Measurements from ENCODE around the gene LRP8.

LRP8 gene

DNA sequence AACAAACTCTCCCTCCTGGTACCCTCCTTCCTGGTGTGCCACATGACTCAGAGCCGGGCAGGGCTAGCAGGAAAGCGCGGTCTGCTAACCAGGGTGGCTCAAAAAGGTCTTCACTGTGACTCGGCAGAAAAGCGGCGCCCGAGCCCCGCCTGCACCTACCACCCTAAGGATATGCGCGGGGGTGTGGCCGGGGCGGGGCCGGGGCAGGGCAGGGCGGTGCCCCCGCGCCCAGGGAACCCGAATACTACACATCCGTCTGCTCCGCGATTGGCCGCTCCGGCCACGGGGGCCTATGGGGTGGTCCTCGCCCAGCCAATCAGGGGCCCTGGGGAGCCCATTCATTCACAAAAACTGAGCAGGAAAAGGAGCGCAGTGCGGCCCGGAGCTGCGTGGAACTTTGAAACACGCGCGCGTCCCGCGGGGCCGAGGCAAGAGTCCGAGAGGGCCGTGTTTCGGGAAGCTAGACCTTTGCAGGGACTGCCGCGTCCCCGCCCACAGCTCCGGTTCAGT lies 1.7 kb downstream of the LRP8 start:
- H3K27ac ChIP-seq (ENCODE audit: low read length): peak overlapping the region; percentile 88
- peak overlapping the region; percentile 76 for H3K4me3 ChIP-seq (ENCODE audit: low read length)
- H3K4me1 ChIP-seq (ENCODE audit: insufficient read depth, low read length): peaks cover 9% of the 10 kb centered on the region; the same call in 1 of the 2 replicates
- H3K9me3 ChIP-seq (ENCODE audit: insufficient read depth, low read depth, low read length): no peaks in the 10 kb centered on the region
- peaks cover 45% of the 10 kb centered on the region for H3K36me3 ChIP-seq (ENCODE audit: insufficient read depth, low read depth, low read length)
- H3K9ac ChIP-seq (ENCODE audit: low read depth, low read length): peak overlapping the region; percentile 90
- H3K27me3 ChIP-seq (ENCODE audit: insufficient read depth, low read length): no peaks in the 10 kb centered on the region

DNA sequence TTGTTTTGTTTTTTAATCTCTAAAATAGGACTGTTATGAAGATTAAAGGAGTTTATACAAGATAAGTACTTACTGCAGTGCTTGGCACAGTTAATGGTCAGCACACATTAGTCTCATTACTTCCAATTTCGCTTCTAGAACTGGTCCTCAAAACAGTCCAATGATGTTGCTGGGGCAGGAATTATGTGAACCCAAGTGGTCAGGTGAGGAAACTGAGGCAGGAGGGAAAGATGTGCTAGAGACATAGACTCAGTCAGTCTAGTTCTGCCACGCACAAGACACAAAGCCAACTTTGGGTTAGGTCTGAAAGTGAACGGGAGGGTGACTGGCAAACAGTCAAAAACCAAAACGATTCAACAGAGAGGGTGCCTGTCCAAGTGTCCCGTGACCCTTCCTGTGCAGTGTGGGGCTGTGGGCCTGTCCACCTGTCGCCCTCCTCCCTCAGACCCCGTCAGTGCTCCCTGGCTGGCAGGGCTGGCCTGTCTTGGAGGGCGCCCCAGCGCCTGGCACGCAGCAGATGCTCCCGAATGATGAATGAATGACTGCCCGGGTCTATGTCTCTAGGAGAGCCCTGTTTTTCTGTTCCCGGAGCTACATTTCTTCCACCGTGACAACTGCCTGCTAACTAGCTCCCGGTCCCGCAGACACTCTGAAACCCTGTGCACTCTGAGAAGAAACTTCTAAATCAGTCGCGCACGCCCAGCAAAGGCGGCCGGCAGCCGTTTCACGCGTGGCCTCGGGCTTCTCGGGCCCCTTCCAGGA lies 2.4 kb downstream of the LRP8 start:
- peak overlapping the region; percentile 88 for H3K27ac ChIP-seq (ENCODE audit: low read length)
- H3K4me1 ChIP-seq (ENCODE audit: insufficient read depth, low read length): peaks cover 9% of the 10 kb centered on the region; the same call in 1 of the 2 replicates
- H3K9me3 ChIP-seq (ENCODE audit: insufficient read depth, low read depth, low read length): no peaks in the 10 kb centered on the region
- peak overlapping the region; percentile 88 for H3K9ac ChIP-seq (ENCODE audit: low read depth, low read length)
- peaks cover 51% of the 10 kb centered on the region for H3K36me3 ChIP-seq (ENCODE audit: insufficient read depth, low read depth, low read length)
- H3K27me3 ChIP-seq (ENCODE audit: insufficient read depth, low read length): no peaks in the 10 kb centered on the region
- H3K4me3 ChIP-seq (ENCODE audit: low read length): peak overlapping the region; percentile 76

DNA sequence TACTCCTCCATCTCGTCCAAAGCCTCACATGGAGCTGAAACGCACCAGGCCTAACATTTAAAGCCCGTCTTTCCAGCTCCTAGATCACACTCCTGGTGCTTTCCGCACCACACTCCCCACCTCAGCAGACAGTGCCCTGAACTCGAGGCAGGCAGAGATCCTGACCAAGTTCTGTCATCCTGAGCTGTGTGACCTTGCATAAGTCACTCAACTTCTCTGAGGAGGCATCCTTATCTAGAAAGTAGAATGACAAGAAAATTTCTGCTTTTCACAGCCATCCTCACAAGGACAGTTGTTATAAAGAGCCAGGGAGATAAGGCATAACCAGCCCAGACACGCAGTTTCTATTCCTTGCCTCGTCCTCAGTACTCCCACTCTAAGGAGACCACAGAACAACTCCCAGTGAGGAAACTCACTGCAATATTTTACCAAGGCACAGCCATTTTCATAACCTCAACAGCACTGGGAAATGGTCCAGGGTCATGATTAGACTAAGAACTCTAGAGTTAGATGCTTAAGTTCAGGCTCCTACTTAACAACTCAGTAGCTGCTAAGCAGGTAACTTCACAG lies 3.1 kb downstream of the LRP8 start:
- peaks cover 58% of the 10 kb centered on the region for H3K36me3 ChIP-seq (ENCODE audit: insufficient read depth, low read depth, low read length)
- H3K4me1 ChIP-seq (ENCODE audit: insufficient read depth, low read length): peaks cover 9% of the 10 kb centered on the region; the same call in 1 of the 2 replicates
- no peak overlapping the region; the same call in 1 of the 2 replicates for H3K9ac ChIP-seq (ENCODE audit: low read depth, low read length)
- no peak overlapping the region for H3K27ac ChIP-seq (ENCODE audit: low read length)
- H3K4me3 ChIP-seq (ENCODE audit: low read length): peak overlapping the region; percentile 76; the same call in 1 of the 2 replicates
- H3K9me3 ChIP-seq (ENCODE audit: insufficient read depth, low read depth, low read length): no peaks in the 10 kb centered on the region
- H3K27me3 ChIP-seq (ENCODE audit: insufficient read depth, low read length): no peaks in the 10 kb centered on the region

DNA sequence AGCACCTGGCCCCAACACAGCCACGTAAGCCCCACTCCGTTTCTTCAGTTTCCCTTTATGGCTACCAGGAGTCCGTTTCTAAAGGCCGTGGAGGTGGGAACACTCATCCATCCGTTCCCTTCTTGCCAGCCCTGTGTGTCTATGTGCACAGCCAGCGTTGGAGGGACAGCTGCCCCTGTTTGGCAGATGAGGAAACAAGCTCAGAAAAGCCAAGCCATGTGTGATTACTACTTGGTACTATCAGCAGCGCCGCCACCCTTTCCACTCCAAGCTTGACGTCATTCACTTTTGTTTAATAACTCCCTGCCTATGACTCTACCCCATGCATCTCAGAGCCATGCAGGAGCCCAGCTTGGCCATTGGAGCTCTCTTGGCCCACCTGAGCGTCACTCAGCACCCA lies 3.5 kb downstream of the LRP8 start:
- Histone ChIP-seq H3K4me1 (ENCODE audit: insufficient read depth, low read length) (peaks cover 9% of the 10 kb centered on the region; the same call in 1 of the 2 replicates), H3K9ac (ENCODE audit: low read depth, low read length) (no peak overlapping the region), H3K36me3 (ENCODE audit: insufficient read depth, low read depth, low read length) (peaks cover 63% of the 10 kb centered on the region), H3K27ac (ENCODE audit: low read length) (no peak overlapping the region), H3K9me3 (ENCODE audit: insufficient read depth, low read depth, low read length) (no peaks in the 10 kb centered on the region), H3K27me3 (ENCODE audit: insufficient read depth, low read length) (no peaks in the 10 kb centered on the region), H3K4me3 (ENCODE audit: low read length) (no peak overlapping the region)

DNA sequence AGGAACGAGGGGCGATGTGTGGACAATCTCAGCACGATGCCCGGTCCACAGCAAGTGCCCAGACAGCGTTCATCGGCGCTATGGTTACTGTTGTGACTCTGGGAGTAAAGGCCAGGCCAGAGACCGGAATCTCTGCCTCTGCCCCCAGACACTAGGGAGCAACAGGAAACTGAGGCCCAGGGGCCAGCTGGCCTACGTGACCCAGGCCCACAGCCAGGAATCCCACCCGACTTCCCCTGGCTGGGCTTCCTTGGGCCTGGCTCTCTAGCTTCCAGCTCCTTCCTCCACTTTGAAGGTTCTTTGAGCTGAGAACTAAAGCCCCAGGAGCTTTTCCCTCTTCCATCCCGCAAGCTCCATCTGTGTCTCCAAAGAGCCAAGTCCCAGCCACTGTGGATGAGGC lies 4.6 kb downstream of the LRP8 start:
- peaks cover 9% of the 10 kb centered on the region; the same call in 1 of the 2 replicates for H3K4me1 ChIP-seq (ENCODE audit: insufficient read depth, low read length)
- H3K4me3 ChIP-seq (ENCODE audit: low read length): no peak overlapping the region
- peaks cover 73% of the 10 kb centered on the region for H3K36me3 ChIP-seq (ENCODE audit: insufficient read depth, low read depth, low read length)
- H3K27ac ChIP-seq (ENCODE audit: low read length): no peak overlapping the region
- no peak overlapping the region for H3K9ac ChIP-seq (ENCODE audit: low read depth, low read length)
- no peaks in the 10 kb centered on the region for H3K9me3 ChIP-seq (ENCODE audit: insufficient read depth, low read depth, low read length)
- no peaks in the 10 kb centered on the region for H3K27me3 ChIP-seq (ENCODE audit: insufficient read depth, low read length)

DNA sequence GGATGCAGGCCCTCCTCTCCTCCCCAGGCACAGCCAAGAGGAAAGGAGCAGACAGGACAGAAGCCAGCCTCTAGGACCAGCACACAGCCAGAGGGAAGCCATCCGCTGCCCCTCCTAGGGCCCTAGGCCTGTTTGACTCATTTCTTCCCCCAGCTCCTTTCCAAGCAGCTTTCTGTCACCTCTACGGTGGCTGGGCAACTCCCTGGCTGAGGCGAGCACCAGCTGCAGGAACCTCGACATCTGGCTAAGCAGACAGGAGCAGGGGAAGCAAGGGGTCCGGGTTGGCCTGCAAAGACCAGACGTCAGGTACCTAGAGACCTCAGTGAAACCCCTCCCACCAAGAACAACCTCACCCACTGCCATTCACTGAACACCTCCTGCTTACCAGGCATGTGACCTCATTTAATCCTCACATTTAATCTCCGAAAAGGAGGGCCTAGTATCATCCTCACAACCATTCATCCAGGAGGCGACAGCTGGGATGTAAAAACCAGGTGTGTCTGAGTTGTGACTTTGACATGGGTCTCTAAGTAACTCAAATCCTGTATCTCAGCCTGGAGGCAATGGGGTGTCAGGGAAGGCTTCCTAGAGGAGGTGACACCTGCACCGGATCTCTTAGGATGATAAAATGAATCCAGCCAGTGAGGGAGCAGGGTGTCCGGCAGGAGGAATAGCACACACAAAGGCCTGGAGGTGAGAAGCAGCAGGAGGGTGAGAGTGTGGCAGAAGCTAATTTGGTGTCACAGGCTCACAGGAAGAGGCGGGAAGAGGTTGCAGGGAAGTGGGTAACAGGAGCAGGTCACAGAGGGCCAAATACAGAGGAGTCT lies 5.9 kb downstream of the LRP8 start:
- Histone ChIP-seq H3K36me3 (ENCODE audit: insufficient read depth, low read depth, low read length) (peaks cover 84% of the 10 kb centered on the region), H3K4me1 (ENCODE audit: insufficient read depth, low read length) (peaks cover 9% of the 10 kb centered on the region; the same call in 1 of the 2 replicates), H3K27ac (ENCODE audit: low read length) (no peak overlapping the region), H3K9me3 (ENCODE audit: insufficient read depth, low read depth, low read length) (no peaks in the 10 kb centered on the region), H3K4me3 (ENCODE audit: low read length) (no peak overlapping the region), H3K27me3 (ENCODE audit: insufficient read depth, low read length) (no peaks in the 10 kb centered on the region), H3K9ac (ENCODE audit: low read depth, low read length) (no peak overlapping the region)

DNA sequence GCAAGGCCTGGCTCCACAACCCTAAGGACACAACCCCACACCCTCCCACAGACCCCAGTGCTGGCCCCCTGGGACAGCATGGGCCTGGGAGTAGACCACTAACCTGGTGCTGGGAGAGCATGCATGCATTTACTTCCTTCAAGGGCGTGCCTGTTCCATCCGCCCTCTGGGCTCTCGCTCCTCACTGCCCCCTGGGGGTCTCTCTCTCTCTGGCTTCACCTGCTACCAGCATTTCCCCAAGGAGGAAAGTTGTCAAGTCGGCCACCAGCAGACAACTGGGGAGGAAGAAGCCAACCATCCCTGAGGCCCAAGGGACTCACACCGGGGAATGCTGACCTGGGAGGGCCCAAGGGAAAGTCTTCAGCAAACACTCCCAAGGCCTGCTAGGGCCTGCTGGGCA lies 6.5 kb downstream of the LRP8 start:
- H3K4me1 ChIP-seq (ENCODE audit: insufficient read depth, low read length): peaks cover 9% of the 10 kb centered on the region; the same call in 1 of the 2 replicates
- H3K9ac ChIP-seq (ENCODE audit: low read depth, low read length): no peak overlapping the region
- H3K27ac ChIP-seq (ENCODE audit: low read length): no peak overlapping the region
- no peaks in the 10 kb centered on the region for H3K27me3 ChIP-seq (ENCODE audit: insufficient read depth, low read length)
- no peak overlapping the region for H3K4me3 ChIP-seq (ENCODE audit: low read length)
- H3K9me3 ChIP-seq (ENCODE audit: insufficient read depth, low read depth, low read length): no peaks in the 10 kb centered on the region
- peaks cover 88% of the 10 kb centered on the region for H3K36me3 ChIP-seq (ENCODE audit: insufficient read depth, low read depth, low read length)

DNA sequence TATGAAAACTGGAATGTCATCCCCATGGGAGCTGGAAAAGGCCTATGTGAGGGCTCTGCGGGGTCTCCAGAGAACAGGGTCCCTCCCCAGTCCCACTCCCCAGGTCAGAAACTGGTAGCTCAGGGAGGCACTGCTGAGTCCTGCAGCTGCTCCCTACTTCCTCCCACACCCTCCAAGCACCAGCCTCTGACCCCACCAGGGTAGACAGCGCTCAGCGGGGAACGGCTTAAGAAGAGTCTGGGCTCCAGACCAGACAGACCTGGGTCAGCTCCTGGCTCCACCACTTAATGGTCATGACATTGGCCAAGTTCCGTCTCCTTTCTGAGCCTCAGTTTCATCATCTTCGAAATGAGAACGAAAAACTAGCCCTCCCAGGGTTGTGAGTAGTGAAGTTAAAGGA lies 7.2 kb downstream of the LRP8 start:
- no peak overlapping the region for H3K4me3 ChIP-seq (ENCODE audit: low read length)
- H3K4me1 ChIP-seq (ENCODE audit: insufficient read depth, low read length): peaks cover 7% of the 10 kb centered on the region; the same call in 1 of the 2 replicates
- H3K27me3 ChIP-seq (ENCODE audit: insufficient read depth, low read length): no peaks in the 10 kb centered on the region
- H3K9me3 ChIP-seq (ENCODE audit: insufficient read depth, low read depth, low read length): no peaks in the 10 kb centered on the region
- no peak overlapping the region for H3K9ac ChIP-seq (ENCODE audit: low read depth, low read length)
- peaks cover 95% of the 10 kb centered on the region for H3K36me3 ChIP-seq (ENCODE audit: insufficient read depth, low read depth, low read length)
- no peak overlapping the region for H3K27ac ChIP-seq (ENCODE audit: low read length)

DNA sequence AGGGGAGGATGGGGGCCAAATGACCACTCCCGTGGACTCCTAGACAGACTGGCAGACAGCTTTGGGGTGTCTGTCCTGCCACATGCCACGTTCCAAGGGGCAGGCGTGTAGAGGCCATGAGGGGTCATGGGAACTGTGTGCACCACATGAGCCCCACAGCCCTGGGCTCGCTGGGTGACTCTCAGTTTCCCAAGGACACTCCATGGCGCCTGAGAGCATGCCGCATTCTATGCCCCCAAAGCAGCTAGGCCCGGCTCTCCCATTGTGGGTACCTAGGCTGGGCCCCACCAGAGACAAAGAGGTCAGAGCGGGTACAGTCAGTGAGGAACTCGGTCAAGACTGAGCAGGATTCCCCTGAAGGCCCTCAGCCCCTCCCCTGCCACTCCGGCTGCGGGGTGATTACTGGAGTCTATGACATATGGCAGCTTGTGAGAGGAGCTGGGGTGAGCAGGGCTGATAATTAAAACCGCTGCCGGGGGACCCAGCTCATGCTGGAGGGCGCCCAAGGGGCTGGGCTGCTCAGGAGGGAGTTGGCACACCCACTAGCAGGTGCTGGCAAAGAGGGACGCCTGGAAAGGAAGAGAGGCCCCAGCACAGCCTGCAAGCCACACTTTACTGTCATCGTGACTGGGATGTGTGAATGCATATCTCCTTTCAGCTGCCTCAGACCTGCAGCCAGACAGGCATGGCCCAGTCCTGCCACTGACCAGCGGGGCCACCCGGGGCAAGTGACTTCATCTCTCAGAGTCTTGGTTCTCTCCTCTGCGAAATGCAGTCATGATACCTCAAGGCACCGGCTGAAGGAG lies 8.4 kb downstream of the LRP8 start:
- peaks cover 95% of the 10 kb centered on the region for H3K36me3 ChIP-seq (ENCODE audit: insufficient read depth, low read depth, low read length)
- no peak overlapping the region for H3K4me3 ChIP-seq (ENCODE audit: low read length)
- H3K27ac ChIP-seq (ENCODE audit: low read length): no peak overlapping the region
- no peak overlapping the region for H3K9ac ChIP-seq (ENCODE audit: low read depth, low read length)
- H3K27me3 ChIP-seq (ENCODE audit: insufficient read depth, low read length): no peaks in the 10 kb centered on the region
- no peaks in the 10 kb centered on the region for H3K9me3 ChIP-seq (ENCODE audit: insufficient read depth, low read depth, low read length)
- no peaks in the 10 kb centered on the region for H3K4me1 ChIP-seq (ENCODE audit: insufficient read depth, low read length)

DNA sequence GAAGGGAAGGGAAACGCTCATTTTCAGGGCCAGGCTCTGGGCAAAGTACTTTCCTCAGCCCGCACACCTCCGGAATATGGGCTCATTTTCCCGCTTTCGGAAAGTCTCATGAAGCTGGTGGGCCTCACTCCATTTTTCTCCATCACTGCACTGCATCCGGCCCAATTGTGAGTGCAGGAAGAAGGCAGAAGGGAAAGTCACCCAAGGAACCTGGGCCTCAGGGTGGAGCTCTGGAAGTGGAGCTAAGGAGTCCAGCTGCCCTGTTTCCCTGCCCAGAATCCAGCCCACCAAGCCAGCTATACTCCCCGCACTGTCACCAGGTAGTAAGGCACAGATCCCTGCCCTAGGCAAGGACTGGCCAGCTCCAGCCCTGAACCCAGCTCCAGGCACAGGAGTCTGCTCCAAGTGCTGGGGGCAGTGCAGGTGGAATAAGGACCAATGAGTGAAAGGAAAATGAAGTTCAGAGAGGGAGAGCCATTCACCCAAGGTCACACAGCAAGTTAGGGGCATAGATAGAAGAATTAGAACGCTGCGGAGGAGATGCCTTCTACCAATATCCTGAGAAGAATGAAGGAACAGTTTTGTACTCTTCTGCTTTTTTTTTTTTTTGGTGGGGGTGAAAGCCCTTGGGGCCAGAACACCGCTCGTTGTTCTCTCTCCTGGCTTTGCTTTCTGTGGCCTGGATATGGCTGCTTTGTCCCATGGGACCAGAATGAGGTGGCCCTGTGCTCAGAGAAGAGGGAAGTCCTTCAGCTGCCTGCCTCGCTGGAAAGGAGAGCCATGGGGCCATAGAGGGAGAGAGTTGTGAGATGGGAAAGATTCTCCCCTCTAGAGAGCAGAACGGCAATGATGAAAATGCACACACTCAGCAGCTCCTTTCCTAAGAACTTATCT lies 10.0 kb downstream of the LRP8 start:
- H3K36me3 ChIP-seq (ENCODE audit: insufficient read depth, low read depth, low read length): peaks cover 92% of the 10 kb centered on the region
- no peaks in the 10 kb centered on the region for H3K27me3 ChIP-seq (ENCODE audit: insufficient read depth, low read length)
- H3K4me3 ChIP-seq (ENCODE audit: low read length): no peak overlapping the region
- H3K27ac ChIP-seq (ENCODE audit: low read length): no peak overlapping the region
- H3K9ac ChIP-seq (ENCODE audit: low read depth, low read length): no peak overlapping the region
- no peaks in the 10 kb centered on the region for H3K4me1 ChIP-seq (ENCODE audit: insufficient read depth, low read length)
- no peaks in the 10 kb centered on the region for H3K9me3 ChIP-seq (ENCODE audit: insufficient read depth, low read depth, low read length)

Measured in iPS-20b (cell line).